K562 (cell line): ENCODE measurements around the gene TMC5. TPM values are rescaled to one million over a fixed set of nuclear protein-coding genes. Genes with fewer than 3 reads are reported as not detected.

Experiments used
- AFF1 ChIP-seq, 2 experiments: fragments of 450-650 bp; IDR thresholded peaks; 2 replicates each; pipeline ENCODE4 v1.6.1; 2018; ENCODE audit warnings: mild to moderate bottlenecking in 2 of 2, low read depth in 1 of 2; ENCODE audit not compliant: partially characterized antibody in 2 of 2
- ARID1B ChIP-seq: fragments of 450-650 bp; IDR thresholded peaks from 2 replicates; pipeline ENCODE4 v1.6.1; 2016; ENCODE audit warnings: antibody characterized with exemption, mild to moderate bottlenecking, inconsistent platforms
- BCOR ChIP-seq: fragments of 450-650 bp; IDR thresholded peaks from 2 replicates; pipeline ENCODE4 v1.6.1; 2016
- CREM ChIP-seq: IDR thresholded peaks from 2 replicates; pipeline ENCODE4 v1.6.1; 2014; ENCODE audit warnings: antibody characterized with exemption, low read depth
- DPF2 ChIP-seq: fragments of 450-650 bp; IDR thresholded peaks from 2 replicates; pipeline ENCODE4 v1.6.1; 2016
- FUS ChIP-seq: fragments of 200-400 bp; formaldehyde crosslinking; optimal IDR thresholded peaks from 2 replicates; pipeline ENCODE3; 2017; ENCODE audit warnings: low read depth, low read length
- GATAD2A ChIP-seq: fragments of 450-650 bp; IDR thresholded peaks from 2 replicates; pipeline ENCODE4 v1.6.1; 2017
- GATAD2B ChIP-seq: fragments of 450-650 bp; IDR thresholded peaks from 2 replicates; pipeline ENCODE4 v1.6.1; 2017; ENCODE audit warnings: mild to moderate bottlenecking, borderline replicate concordance
- HES1 ChIP-seq: fragments of 450-650 bp; IDR thresholded peaks from 2 replicates; pipeline ENCODE4 v1.6.1; 2016; ENCODE audit warnings: low read depth, mild to moderate bottlenecking, moderate library complexity
- MYNN ChIP-seq, 2 experiments: sonication (generic); formaldehyde crosslinking in 1 of 2; IDR thresholded peaks; 2 replicates each; pipeline versions ENCODE4 v1.5.0 to v1.6.1; 2016 to 2020; ENCODE audit warnings: antibody characterized with exemption in 1 of 2, missing genetic modification reagents in 1 of 2
- NCOA1 ChIP-seq: fragments of 450-650 bp; IDR thresholded peaks from 2 replicates; pipeline ENCODE4 v1.6.1; 2016; ENCODE audit warnings: low read depth
- NFE2 ChIP-seq: IDR thresholded peaks from 2 replicates; pipeline ENCODE4 v1.6.1; 2014; ENCODE audit warnings: antibody characterized with exemption, low read depth
- NFRKB ChIP-seq: fragments of 450-650 bp; IDR thresholded peaks from 2 replicates; pipeline ENCODE4 v1.6.1; 2016; ENCODE audit warnings: low read depth
- ZFP1 ChIP-seq: fragments of 450-650 bp; formaldehyde crosslinking; IDR thresholded peaks from 2 replicates; pipeline ENCODE4 v1.4.0; 2020; ENCODE audit warnings: mild to moderate bottlenecking, mixed read lengths
- ZNF165 ChIP-seq: fragments of 250-450 bp; sonication (Bioruptor Pico); IDR thresholded peaks from 2 replicates; pipeline ENCODE4 v1.4.0; 2020; ENCODE audit warnings: borderline replicate concordance
- ZNF274 ChIP-seq: IDR thresholded peaks from 2 replicates; pipeline ENCODE4 v1.6.1; 2011; ENCODE audit warnings: low read depth, mild to moderate bottlenecking, low read length, moderate library complexity, borderline replicate concordance
- ZNF316 ChIP-seq: fragments of 450-650 bp; IDR thresholded peaks from 2 replicates; pipeline ENCODE4 v1.6.1; 2016
- ZNF449 ChIP-seq: fragments of 250-450 bp; sonication (Bioruptor Pico); IDR thresholded peaks from 2 replicates; pipeline ENCODE4 v1.8.0; 2022; ENCODE audit warnings: moderate library complexity, mild to moderate bottlenecking, inconsistent platforms
- ZNF766 ChIP-seq: fragments of 200-800 bp; sonication (Bioruptor generic); conservative IDR thresholded peaks from 2 replicates; pipeline ENCODE4 v1.6.1; 2016; ENCODE audit warnings: missing genetic modification characterization, missing compliant biosample characterization
- polyA plus RNA-seq, 8 experiments: library from polyadenylated mRNA; depleted of rRNA in 4 of 8; stranded (reverse) in 5 of 8; unstranded in 3 of 8; fragments of >200 nt; fragmentation: Nextera tagmentation in 2 of 8; fragmentation: Illumina TruSeq in 1 of 8; extraction: Ambion mirVana in 2 of 8; extraction: Trizol in 1 of 8; gene quantifications; 2 replicates each; pipeline versions ENCODE4 v1.2.1 to v1.2.3, GENCODE V29; 2011 to 2014; ENCODE audit warnings: inconsistent platforms in 1 of 8, missing spikeins in 1 of 8
- total RNA-seq, 7 experiments: library from RNA; depleted of rRNA in 6 of 7; stranded (reverse); fragments of >200 nt in 6 of 7; fragmentation: Illumina TruSeq in 2 of 7; extraction: Trizol in 2 of 7; gene quantifications; 2 replicates each; pipeline versions ENCODE4 v1.2.1 to v1.2.3, GENCODE V29; 2011 to 2021; ENCODE audit warnings: low replicate concordance in 1 of 7
- TF ChIP-seq, protein P1 (sequence below), 2 experiments: IDR thresholded peaks; 2 replicates each; pipeline ENCODE4 v1.6.1; 2012; ENCODE audit warnings: improper control_type of control experiment in 2 of 2, low read depth in 2 of 2, low read length in 2 of 2, borderline replicate concordance in 1 of 2
- TF ChIP-seq, protein P2 (sequence below): fragments of 450-650 bp; IDR thresholded peaks from 2 replicates; pipeline ENCODE4 v1.6.1; 2016; ENCODE audit warnings: antibody characterized with exemption

Gene TMC5
- total and polyA plus RNA-seq, 9 of the 15 experiments (the other 6 are each of a cell fraction or from before 2014, with no cell fraction given) = 0.83 to 2.6 (median 1.6) TPM

- TF ChIP-seq, protein P1, sequence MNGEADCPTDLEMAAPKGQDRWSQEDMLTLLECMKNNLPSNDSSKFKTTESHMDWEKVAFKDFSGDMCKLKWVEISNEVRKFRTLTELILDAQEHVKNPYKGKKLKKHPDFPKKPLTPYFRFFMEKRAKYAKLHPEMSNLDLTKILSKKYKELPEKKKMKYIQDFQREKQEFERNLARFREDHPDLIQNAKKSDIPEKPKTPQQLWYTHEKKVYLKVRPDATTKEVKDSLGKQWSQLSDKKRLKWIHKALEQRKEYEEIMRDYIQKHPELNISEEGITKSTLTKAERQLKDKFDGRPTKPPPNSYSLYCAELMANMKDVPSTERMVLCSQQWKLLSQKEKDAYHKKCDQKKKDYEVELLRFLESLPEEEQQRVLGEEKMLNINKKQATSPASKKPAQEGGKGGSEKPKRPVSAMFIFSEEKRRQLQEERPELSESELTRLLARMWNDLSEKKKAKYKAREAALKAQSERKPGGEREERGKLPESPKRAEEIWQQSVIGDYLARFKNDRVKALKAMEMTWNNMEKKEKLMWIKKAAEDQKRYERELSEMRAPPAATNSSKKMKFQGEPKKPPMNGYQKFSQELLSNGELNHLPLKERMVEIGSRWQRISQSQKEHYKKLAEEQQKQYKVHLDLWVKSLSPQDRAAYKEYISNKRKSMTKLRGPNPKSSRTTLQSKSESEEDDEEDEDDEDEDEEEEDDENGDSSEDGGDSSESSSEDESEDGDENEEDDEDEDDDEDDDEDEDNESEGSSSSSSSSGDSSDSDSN (IDR thresholded peaks at IDR 0.05; ENCODE audit: borderline replicate concordance in 1 of 2, low read depth in 2 of 2, low read length in 2 of 2) = no peak
- TF ChIP-seq NCOA1 = peak; percentile 81; the same call in 1 of the 2 replicates
- TF ChIP-seq ZFP1 (CRISPR knock-in tag) = no peak
- TF ChIP-seq BCOR = peak; percentile 87
- TF ChIP-seq CREM = peak; percentile 83
- TF ChIP-seq ZNF766 (CRISPR knock-in tag) = peak; percentile 73
- TF ChIP-seq, protein P2, sequence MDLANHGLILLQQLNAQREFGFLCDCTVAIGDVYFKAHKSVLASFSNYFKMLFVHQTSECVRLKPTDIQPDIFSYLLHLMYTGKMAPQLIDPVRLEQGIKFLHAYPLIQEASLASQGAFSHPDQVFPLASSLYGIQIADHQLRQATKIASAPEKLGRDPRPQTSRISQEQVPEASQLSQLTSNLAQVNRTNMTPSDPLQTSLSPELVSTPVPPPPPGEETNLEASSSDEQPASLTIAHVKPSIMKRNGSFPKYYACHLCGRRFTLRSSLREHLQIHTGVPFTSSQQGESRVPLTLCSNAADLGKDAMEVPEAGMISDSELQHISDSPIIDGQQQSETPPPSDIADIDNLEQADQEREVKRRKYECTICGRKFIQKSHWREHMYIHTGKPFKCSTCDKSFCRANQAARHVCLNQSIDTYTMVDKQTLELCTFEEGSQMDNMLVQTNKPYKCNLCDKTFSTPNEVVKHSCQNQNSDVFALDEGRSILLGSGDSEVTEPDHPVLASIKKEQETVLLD = peak; percentile 54; the same call in 1 of the 2 replicates
- TF ChIP-seq HES1 = peak; percentile 99
- peak; percentile 54; the same call in 1 of the 2 replicates for TF ChIP-seq ZNF316
- 0 out of 2 replicates have a peak, but pooled peaks have one; percentile 24 for TF ChIP-seq ZNF274
- no peak for TF ChIP-seq NFRKB
- TF ChIP-seq FUS = no peak
- TF ChIP-seq AFF1 (IDR thresholded peaks at IDR 0.05; ENCODE audit: low read depth in 1 of 2, partially characterized antibody in 2 of 2) = peak; percentile 36 to 84
- TF ChIP-seq ARID1B = peak; percentile 98
- TF ChIP-seq NFE2 = peak; percentile 76
- TF ChIP-seq ZNF449 (CRISPR knock-in tag) = no peak
- 0 out of 2 replicates have a peak, but pooled peaks have one; percentile 40 for TF ChIP-seq GATAD2A
- TF ChIP-seq ZNF165 = no peak
- TF ChIP-seq GATAD2B = peak; percentile 79
- peak; percentile 91 for TF ChIP-seq MYNN (IDR thresholded peaks at IDR 0.05)
- no peak for TF ChIP-seq MYNN (CRISPR knock-in tag; IDR thresholded peaks at IDR 0.05)
- TF ChIP-seq DPF2 = peak; percentile 99
Observed at GRCh38 chr16:19520861-19521331, 103.2 kb downstream of the TMC5 start (continued).
